Chondrocyte (in vitro differentiated cells): Measurements from ENCODE around the gene MRPL52. TPM values are rescaled to one million over a fixed set of nuclear protein-coding genes. Genes with fewer than 3 reads are reported as not detected.
"Not testable (repeated sequence)": the region's sequence is repeated elsewhere in the genome, so short reads cannot be mapped to it uniquely, and the experiment has no call there.

ENCODE experiments used
- DNase-seq: peaks from one replicate; pipeline ENCODE4 v3.0.0; 2021; ENCODE audit warnings: mixed read lengths, low spot score
- H3K27ac Mint-ChIP-seq: one replicate; pipeline ENCODE4 v1.8.0; 2021; ENCODE audit warnings: mild to moderate bottlenecking, moderate library complexity, mixed read lengths; ENCODE audit not compliant: unreplicated experiment
- H3K27me3 Mint-ChIP-seq: 2 replicates; pipeline ENCODE4 v1.8.0; 2021; ENCODE audit warnings: low read depth, mixed read lengths
- H3K36me3 Mint-ChIP-seq: 2 replicates; pipeline ENCODE4 v1.8.0; 2021; ENCODE audit warnings: low read depth, mixed read lengths
- H3K4me1 Mint-ChIP-seq: 2 replicates; pipeline ENCODE4 v1.8.0; 2021; ENCODE audit warnings: low read depth, mild to moderate bottlenecking, mixed read lengths
- H3K4me3 Mint-ChIP-seq: one replicate; pipeline ENCODE4 v1.8.0; 2021; ENCODE audit warnings: mild to moderate bottlenecking, moderate library complexity, mixed read lengths; ENCODE audit not compliant: unreplicated experiment
- H3K9me3 Mint-ChIP-seq: 2 replicates; pipeline ENCODE4 v1.8.0; 2021; ENCODE audit warnings: low read depth, mixed read lengths
- CTCF ChIP-seq: fragments of 200-600 bp; sonication (generic); IDR thresholded peaks from 2 replicates; pipeline ENCODE4 v1.5.0; 2021; ENCODE audit warnings: antibody characterized with exemption, mild to moderate bottlenecking, moderate library complexity
- total RNA-seq: library from RNA; stranded (reverse); gene quantifications from 3 replicates; pipeline ENCODE4 v1.2.1, GENCODE V29; 2021

MRPL52 gene
- total RNA-seq, 1 donor from 2014 or later: 71.5 TPM

GRCh38 chr14:22849212-22849819 is 19.6 kb downstream of the MRPL52 start:
- no peaks in the 10 kb centered on the region for H3K9me3 Mint-ChIP-seq
- TF ChIP-seq CTCF: no peak
- no peak for DNase-seq
- H3K27me3 Mint-ChIP-seq: no peaks in the 10 kb centered on the region
- peaks cover 83% of the 10 kb centered on the region for H3K4me1 Mint-ChIP-seq
- H3K27ac Mint-ChIP-seq: peak overlapping the region; percentile 96
- H3K4me3 Mint-ChIP-seq: peak overlapping the region; percentile 21
- H3K36me3 Mint-ChIP-seq: peaks cover 22% of the 10 kb centered on the region

GRCh38 chr14:22850944-22851764 is 21.5 kb downstream of the MRPL52 start:
- DNase-seq: no peak
- H3K4me1 Mint-ChIP-seq: peaks cover 65% of the 10 kb centered on the region

GRCh38 chr14:22852178-22852577 is 22.5 kb downstream of the MRPL52 start:
- H3K27ac Mint-ChIP-seq: peak overlapping the region; percentile 94
- H3K4me3 Mint-ChIP-seq, H3K27me3 Mint-ChIP-seq, DNase-seq, H3K9me3 Mint-ChIP-seq, H3K36me3 Mint-ChIP-seq: not testable (repeated sequence)
- peaks cover 55% of the 10 kb centered on the region for H3K4me1 Mint-ChIP-seq

More at GRCh38 chr14:22850944-22851764, 21.5 kb downstream of the MRPL52 start:
- TF ChIP-seq CTCF: no peak
- H3K36me3 Mint-ChIP-seq: peaks cover 6% of the 10 kb centered on the region
- peak overlapping the region; percentile 96 for H3K27ac Mint-ChIP-seq
- H3K9me3 Mint-ChIP-seq: no peaks in the 10 kb centered on the region
- no peaks in the 10 kb centered on the region for H3K27me3 Mint-ChIP-seq
- H3K4me3 Mint-ChIP-seq: no peak overlapping the region

GRCh38 chr14:22852599-22852939 is 22.9 kb downstream of the MRPL52 start:
- Mint-ChIP-seq H3K27me3 (no peaks in the 10 kb centered on the region), H3K36me3 (no peaks in the 10 kb centered on the region), H3K4me1 (peaks cover 53% of the 10 kb centered on the region), H3K4me3 (peak overlapping the region; percentile 70), H3K27ac (peak overlapping the region; percentile 94), H3K9me3 (no peaks in the 10 kb centered on the region)
- no peak for DNase-seq
- TF ChIP-seq CTCF: no peak

- peak; percentile 95 for TF ChIP-seq CTCF
- Mint-ChIP-seq H3K27ac (peak overlapping the region; percentile 94), H3K4me1 (peaks cover 50% of the 10 kb centered on the region), H3K4me3 (peak overlapping the region; percentile 70), H3K9me3 (no peaks in the 10 kb centered on the region), H3K36me3 (no peaks in the 10 kb centered on the region), H3K27me3 (no peaks in the 10 kb centered on the region)
- DNase-seq: peak; percentile 96
Observed at GRCh38 chr14:22852940-22853767, 23.5 kb downstream of the MRPL52 start.

GRCh38 chr14:22854296-22854695 is 24.6 kb downstream of the MRPL52 start:
- peaks cover 45% of the 10 kb centered on the region for H3K4me1 Mint-ChIP-seq
- not testable (repeated sequence) for DNase-seq, H3K4me3 Mint-ChIP-seq, H3K36me3 Mint-ChIP-seq, H3K9me3 Mint-ChIP-seq, H3K27me3 Mint-ChIP-seq, H3K27ac Mint-ChIP-seq
